HG02885 (cell line): ENCODE data around the gene TCOF1.

Experiments used
- ATAC-seq: cut with Tn5 transposase; IDR thresholded peaks from one replicate; pipeline ENCODE4 v1.9.1; 2021; ENCODE audit warnings: mild to moderate bottlenecking; ENCODE audit not compliant: unreplicated experiment, poor library complexity

Gene TCOF1

DNA sequence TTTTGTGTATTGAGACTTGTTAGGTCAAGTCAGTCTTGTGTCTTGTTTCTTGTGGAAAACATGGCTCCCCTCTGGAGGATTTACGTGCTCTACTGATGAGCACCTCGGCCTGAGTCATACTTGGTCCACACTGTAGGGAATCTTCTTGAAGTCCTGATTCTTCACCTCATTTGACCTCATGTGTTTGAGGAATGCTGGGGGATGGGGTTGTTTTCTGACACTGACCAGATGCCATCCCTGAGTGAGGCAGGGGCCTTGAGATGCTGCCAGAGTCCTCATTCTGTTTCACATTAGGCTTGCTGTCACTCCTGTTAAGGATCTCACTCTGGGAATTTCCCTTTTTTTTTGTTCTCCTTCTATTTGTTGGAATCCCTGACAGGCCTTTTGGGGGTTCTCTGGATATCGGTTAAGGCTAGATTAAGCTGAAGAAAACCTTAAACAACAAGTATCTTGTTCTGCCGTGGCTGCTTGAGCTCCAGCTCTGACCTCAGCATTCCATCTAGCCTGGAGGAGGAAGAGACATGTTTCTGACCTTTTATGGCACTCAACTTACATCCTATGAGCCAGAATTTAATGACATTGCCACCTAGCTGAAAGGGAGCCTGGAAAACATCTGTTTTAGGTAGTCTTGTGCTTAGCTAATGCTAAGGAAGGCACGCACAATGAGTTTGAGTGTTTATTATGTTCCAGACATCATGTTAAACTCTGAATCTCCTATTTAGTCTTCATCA, 20.6 kb downstream of the TCOF1 start:
- no peak for ATAC-seq

DNA sequence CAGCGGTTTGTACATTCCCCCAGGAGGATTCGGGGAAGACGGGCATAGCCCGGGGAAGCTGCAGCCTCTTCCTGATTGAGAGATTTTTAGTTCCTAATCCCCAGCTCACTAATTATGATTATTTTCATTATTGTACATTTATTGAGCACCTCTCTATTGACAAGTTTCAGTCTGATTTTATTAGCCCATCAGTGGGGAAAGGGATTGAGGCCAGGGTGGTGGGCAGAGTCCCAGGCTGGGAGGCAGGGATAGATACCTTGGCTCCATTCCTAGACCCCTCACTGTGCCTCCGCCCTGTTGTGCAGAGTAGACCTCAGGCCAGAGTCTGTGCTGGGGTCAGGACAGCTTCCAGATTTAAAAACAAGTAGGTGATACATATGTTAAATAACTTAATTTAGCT, 27.2 kb downstream of the TCOF1 start:
- ATAC-seq = no peak

DNA sequence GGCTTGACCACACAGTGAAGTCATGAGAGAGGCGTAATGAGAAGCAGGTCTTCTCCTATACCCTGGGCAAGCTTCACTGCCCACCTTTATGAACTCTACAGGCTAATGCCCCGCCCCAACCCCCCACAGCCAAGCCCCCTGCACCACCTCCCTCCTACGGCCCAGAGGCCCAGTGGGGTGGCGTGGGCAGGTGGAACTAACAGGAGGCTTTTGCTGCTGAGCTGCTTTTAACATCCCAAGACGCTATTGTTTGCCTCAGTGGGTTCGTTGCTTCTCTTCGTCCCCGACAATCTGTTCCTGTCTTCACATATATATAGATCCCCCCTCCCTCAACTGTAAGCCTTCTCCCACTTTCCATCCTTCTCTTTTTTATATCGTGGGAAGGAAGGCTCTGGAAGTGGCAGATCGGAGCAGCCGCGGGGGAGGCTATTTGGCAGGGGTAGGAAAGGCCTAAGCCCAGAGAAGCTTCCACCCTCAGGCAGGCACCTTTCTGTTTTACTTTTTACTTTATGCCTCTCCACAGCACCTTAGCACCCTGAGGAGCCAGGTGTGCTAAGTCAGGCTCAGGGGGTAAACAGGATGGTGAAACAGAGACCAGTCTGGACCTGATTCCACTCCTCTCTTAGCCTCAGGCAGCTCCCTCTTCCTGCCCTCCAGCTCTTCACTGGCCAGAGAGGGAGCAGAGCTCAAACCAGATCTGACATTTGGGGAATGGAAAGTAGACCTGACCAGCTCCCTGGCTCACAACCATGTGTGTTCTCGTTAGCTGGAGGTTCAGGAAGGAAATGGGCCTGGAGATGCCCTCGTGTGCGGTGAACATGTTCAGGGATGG, 28.7 kb downstream of the TCOF1 start:
- no peak for ATAC-seq

DNA sequence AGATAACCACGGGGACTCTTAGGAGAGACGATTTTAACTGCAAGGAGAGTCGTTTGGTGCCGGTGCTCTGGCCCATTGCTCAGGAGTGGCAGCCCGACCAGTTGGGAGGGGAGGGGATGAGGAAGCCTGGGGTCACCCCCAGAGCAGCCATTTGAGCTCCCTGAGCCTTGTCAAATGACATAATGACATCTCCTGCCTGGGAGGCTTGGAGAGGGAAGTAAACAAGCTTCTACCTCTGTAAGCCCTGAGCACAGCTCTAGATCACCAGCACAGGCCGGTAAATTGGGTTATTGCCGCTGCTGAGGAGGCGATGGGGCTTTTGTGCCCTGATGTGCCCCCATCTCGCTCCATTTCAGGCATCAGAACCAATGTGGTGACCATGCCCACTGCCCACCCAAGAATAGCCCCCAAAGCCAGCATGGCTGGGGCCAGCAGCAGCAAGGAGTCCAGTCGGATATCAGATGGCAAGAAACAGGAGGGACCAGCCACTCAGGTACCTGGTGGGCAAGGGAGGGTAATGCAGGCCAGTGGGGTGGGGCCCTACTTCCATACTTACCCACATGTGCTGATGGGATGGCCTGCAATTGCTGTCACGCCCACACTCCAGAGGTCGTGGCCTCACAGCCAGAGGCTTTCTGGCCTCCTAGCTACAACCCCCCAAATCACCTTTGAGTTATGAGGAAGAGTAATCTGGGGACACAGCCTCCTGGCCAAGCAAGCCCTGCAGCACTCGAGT, 32.2 kb downstream of the TCOF1 start:
- ATAC-seq = no peak

DNA sequence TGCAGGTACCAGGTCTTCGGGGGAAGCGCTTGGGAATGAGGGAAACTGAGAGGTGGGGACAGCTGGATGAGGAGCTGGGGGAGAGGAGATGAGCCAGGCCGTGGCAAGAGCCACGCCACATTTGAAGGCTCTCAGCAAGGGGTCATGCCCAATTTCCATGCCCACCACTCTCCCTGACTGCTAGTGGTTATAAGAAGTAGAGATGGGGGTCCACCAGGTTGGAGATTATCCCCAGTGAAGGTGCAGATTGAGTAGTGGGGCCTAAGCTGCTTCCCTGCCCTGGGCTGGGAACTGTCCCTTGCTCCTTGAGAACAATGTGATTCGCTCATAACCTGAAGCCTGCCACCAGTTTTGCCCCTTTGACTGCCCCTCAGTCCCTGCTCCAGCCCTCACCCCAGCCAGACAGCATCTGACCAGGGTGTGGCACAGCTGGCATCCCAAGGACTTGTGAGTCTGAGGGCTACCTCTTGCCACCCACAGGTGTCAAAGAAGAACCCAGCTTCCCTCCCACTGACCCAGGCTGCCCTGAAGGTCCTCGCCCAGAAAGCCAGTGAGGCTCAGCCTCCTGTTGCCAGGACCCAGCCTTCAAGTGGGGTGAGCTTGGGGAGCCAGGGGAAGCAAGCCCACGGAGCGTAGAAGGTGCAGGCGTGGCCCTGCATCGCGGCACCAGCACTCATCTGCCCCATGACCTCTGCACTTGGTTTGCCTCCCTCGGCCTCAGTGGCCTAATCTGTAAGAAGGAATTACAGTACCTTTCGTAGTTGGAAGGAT, 33.8 kb downstream of the TCOF1 start:
- ATAC-seq = no peak

DNA sequence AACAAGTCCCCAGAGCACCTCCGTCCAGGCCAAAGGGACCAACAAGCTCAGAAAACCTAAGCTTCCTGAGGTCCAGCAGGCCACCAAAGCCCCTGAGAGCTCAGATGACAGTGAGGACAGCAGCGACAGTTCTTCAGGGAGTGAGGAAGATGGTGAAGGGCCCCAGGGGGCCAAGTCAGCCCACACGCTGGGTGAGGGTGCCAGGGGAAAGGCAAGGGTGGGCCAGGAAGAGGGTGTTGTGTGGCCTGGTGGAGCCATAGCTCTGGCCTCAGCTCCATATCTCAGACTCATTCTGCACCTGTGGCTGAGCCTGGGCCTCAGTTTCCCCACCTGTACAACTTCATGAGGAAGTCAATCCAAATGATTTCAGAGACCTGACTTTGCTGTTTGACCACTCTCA, 34.5 kb downstream of the TCOF1 start:
- ATAC-seq = no peak

DNA sequence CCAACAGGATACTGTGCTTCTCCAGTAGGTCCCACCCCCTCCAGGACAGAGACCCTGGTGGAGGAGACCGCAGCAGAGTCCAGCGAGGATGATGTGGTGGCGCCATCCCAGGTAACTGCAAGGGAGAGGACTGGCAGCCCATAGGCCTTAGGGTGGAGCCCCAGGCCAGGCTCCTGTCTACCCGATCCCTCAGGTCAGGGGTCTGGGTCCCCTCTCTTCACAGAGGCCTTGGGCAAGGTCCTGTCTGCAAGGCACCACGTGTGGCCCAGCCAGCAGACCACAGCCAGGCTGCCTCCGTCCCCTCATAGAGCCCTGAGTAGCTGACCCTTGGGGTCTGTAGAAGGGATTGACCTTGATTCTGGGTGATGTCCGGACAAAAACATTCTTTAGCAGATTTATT, 35.2 kb downstream of the TCOF1 start:
- ATAC-seq = no peak

DNA sequence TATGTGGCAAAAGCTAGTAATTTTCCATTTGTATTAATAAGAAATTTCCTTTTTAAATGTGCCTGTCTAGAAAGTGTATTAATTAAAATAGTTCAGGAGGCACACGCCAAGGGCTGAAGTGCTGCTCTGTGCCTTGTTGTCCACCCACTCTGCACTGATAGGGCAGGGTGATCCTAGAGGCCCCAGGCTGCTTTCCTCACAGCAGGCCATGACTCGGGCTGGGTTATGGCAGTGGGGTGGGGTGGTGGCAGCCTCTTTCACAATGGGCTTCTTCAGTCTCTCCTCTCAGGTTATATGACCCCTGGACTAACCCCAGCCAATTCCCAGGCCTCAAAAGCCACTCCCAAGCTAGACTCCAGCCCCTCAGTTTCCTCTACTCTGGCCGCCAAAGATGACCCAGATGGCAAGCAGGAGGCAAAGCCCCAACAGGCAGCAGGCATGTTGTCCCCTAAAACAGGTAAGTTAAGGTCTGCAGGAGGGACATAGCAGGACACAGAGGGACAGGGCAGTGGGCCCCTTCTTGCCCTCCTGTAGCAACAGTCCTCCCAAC, 35.7 kb downstream of the TCOF1 start:
- ATAC-seq = no peak

DNA sequence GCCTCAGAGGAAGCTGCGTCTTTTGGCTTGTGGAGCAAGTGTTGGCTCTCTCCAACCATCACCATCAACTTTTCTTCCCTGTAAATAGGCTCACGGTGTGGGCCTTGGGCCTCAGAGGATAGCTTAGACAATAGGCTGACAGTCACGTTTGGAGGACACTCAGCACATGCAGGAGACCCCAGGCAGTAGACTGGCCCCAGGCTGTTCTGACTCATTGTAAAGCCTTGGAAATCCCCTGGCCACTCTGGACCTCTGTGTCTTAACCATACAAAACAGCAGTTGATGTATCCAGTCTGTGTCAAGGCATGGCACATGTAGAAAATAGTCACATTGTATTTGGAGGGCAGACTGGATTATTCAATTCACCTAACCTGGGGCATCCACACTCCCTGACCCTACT, 36.6 kb downstream of the TCOF1 start:
- peak; percentile 49 for ATAC-seq

DNA sequence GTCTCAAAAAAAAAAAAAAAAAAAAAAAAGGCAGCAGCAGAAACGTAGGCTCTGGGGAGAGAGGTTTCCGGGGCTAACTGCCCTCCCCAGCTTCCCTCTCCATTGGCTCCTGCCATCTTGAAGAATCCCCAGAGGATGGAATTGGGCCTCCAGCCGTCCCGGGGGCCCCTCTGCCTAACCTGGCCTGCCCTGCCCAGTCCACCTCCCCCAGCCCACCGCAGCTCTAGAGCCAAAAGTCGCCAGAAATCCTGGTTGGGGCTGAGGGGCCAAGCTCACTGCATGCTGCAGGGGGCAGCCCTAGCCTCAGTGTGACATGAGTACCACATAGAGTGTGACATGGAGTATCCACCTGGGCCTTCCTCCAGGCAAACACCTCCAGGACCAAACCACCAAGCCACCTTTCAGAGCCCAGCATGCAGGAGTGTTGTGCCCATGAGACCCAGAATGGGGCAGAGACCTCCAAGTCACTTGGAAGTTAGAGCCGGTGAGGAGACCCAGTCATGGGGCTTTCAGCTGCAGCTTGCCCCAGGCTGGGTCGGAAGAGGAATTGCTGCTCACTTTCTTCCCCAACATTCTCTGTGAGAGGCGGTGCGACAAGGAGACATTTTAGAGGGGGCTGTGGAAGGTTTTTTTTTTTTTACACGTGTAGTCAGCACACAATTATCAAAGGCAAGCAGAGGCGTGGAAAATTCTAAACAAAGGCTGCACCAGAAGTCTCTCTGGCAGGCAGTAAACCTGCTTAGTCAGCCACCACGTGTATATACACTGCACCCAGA, 37.6 kb downstream of the TCOF1 start:
- ATAC-seq = no peak

DNA sequence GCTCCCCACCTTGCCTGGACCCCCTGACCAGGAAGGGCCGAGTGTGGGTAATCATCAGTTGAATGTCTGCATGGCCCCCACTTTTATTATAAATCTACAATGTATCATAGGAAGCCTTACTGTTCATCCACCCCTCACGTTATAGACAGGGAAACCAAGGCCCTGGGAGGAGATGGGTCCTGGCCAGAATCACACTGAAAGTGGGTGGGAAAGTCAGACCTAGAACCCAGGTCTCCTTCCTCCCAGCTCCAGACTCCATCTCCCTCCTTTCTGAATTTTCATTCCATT, 38.1 kb downstream of the TCOF1 start:
- ATAC-seq = no peak

DNA sequence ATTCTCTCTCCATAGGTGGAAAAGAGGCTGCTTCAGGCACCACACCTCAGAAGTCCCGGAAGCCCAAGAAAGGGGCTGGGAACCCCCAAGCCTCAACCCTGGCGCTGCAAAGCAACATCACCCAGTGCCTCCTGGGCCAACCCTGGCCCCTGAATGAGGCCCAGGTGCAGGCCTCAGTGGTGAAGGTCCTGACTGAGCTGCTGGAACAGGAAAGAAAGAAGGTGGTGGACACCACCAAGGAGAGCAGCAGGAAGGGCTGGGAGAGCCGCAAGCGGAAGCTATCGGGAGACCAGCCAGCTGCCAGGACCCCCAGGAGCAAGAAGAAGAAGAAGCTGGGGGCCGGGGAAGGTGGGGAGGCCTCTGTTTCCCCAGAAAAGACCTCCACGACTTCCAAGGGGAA, 38.8 kb downstream of the TCOF1 start:
- no peak for ATAC-seq

DNA sequence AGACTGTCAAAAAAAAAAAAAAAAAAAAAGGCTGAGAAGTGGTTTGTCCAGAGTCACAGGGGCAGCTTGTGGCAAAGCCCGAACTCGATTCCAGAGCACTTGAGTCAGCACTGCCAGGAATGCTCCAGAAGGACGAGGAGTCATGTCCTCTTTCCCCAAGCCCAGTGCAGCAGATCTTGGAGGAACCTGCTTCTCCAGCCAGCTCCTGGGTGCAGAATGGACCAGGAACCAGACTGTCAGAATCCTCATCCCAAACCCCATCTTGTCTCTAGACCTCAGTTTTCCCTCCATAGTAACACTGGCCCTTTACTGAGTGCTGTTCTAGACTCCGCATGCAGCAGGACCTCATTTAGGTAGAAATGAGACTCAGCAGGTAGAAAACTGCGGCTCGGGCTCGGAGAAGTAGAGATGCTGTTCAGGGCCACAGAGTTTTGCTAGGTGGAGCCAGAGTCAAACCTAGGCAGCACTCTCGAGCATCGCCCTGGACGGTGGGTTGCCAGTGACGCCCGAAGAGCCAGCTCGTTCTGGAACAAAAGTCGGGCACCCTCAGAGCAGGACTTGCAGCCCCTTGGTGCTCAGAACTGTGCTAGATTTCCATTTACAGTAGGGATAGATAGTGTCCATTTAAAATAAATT, 39.8 kb downstream of the TCOF1 start:
- ATAC-seq = no peak

DNA sequence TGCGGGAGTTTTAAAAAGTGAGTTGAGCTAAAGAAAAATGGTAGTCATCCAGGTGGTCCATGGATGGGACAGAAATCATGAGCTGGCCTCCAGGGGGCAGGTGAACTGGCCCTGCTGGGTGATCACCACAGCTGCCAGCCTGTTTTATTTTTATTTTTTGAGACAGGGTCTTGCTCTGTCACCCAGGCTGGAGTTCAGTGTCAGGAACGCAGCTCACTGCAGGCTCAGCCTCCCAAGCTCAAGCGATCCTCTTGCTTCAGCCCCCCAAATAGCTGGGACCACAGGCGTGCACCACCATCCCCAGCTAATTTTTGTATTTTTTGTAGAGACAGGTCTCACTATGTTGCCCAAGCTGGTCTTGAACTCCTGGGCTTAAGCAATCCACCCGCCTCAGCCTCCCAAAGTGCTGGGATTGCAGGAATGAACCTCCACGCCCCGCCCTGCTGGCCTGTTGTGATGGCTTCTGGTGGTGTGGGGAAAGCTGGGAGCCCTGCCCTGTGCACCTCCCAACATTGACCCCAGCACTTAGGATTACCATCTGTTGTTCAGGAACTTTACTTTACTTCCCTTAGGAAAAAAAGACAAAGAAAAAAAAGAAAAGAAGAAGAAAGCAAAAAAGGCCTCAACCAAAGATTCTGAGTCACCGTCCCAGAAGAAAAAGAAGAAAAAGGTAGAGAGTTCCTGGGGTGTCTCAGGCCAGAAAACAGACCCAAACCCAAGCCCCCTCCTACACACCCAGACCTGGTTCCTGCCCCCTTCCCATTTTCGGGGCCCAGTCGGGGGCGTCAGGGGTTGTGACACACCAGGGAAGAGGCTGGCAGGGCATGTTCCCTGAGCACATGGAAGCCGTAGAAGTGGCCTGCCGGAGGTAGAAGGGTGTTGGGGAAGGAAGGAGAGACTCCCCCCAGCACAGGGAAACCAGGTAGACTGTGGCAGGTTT, 40.6 kb downstream of the TCOF1 start:
- no peak for ATAC-seq

DNA sequence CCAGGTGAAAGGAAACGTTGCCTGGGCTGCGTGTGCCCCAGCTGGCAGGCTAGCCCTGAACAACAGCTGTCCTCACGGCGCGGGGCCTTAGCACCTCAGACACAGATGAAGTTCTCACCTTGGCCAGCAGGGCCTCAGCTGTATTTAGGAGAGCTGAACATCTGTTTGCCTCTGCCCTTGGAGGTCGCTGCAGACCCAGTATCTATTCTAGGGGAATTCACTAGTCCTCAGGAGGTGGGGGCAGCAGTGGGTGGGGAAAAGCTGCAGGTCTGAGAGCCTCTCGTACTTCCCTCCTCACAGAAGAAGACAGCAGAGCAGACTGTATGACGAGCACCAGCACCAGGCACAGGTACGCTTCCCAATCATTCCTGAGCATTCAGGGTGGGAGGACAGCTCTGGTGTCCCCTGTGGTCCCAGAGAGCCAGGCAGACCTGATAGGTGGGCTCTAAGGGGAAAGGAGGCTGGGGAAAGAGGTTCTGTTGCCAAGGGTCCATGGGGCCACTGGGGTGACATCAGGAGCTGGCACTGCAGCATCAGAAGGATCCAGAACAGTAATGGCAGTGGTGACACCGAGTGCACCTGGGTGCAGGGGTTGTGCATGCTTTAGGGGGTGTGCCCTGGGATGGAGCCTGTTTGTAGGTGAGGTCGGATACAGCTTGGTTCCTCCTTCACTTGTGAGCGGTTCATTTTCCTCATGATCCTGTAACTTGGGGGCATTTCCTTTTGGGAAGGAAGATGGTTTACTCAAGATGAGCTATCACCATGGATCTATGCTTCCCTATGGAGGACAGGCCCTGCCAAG, 41.4 kb downstream of the TCOF1 start:
- ATAC-seq = peak; percentile 73

DNA sequence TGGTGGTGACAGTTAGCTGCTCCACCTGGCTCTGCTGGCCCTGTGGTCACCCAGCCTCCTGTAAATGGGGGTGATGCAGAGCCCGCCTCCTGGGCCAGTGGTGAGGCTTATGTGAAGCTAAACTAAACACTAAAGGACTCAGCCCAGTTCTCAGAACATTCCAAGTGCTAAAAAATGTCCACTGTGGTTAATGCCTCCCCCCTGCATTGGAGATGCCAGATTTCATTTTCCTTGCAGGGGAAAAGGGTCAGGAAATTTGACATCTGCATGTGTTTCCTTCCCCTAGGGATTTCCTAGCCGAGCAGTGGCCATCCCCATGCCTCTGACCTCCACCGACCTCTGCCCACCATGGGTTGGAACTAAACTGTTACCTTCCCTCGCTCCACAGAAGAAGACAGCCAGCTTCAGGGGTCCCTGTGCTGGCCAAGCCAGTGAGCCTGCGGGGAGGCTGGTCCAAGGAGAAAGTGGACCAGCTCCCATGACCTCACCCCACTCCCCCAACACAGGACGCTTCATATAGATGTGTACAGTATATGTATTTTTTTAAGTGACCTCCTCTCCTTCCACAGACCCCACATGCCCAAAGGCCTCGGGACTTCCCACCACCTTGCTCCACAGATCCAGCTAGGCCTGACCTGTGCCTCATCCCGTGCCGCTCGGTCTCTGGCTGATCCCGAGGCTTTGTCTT, 42.2 kb downstream of the TCOF1 start:
- peak; percentile 23 for ATAC-seq
